ENCODE results near the gene PCDHGB5.
"Not testable (repeated sequence)": the region's sequence is repeated elsewhere in the genome, so short reads cannot be mapped to it uniquely, and the experiment has no call there.

The PCDHGB5 gene

GRCh38 chr5:141397756-141398551 lies at the start of gene PCDHGB5:
TSS of gene PCDHGB5 (plus strand) at chr5:141397947. CDS start at chr5:141398128, 181 bp downstream.
- peak; percentile 60 to 69 for ATAC-seq

GRCh38 chr5:141349917-141350619 lies 47.7 kb upstream of the PCDHGB5 start, which contains the start of gene PCDHGB1:
TSS of gene PCDHGB1 (plus strand) at chr5:141350099. CDS start at chr5:141350261, 162 bp downstream.
- no peak for ATAC-seq

GRCh38 chr5:141351591-141351990 lies 46.2 kb upstream of the PCDHGB5 start:
- no peak for ATAC-seq

- no peak for ATAC-seq
Observed at GRCh38 chr5:141354900-141355469, 42.8 kb upstream of the PCDHGB5 start, which contains the start of gene PCDHGA4. TSS of gene PCDHGA4 (plus strand) at chr5:141355021. CDS start at chr5:141355108, 87 bp downstream.

- no peak for ATAC-seq
Observed at GRCh38 chr5:141355641-141356040, 42.1 kb upstream of the PCDHGB5 start.

GRCh38 chr5:141356133-141356532 lies 41.6 kb upstream of the PCDHGB5 start:
- no peak for ATAC-seq

- no peak for ATAC-seq
Observed at GRCh38 chr5:141356950-141357349, 40.8 kb upstream of the PCDHGB5 start.

GRCh38 chr5:141359790-141360426 lies 37.8 kb upstream of the PCDHGB5 start, which contains the start of gene PCDHGB2:
TSS of gene PCDHGB2 (plus strand) at chr5:141359994. CDS start at chr5:141360136, 142 bp downstream.
- ATAC-seq: no peak

GRCh38 chr5:141360685-141361084 lies 37.1 kb upstream of the PCDHGB5 start:
- ATAC-seq: no peak

GRCh38 chr5:141362719-141363118 lies 35.0 kb upstream of the PCDHGB5 start:
- ATAC-seq: no peak

GRCh38 chr5:141363952-141364660 lies 33.6 kb upstream of the PCDHGB5 start, which contains the start of gene PCDHGA5:
TSS of gene PCDHGA5 (plus strand) at chr5:141364162. CDS start at chr5:141364331, 169 bp downstream.
- no peak for ATAC-seq

GRCh38 chr5:141366016-141366896 lies 31.5 kb upstream of the PCDHGB5 start:
- no peak for ATAC-seq

- ATAC-seq: peak; percentile 60 to 68
Observed at GRCh38 chr5:141369994-141370848, 27.5 kb upstream of the PCDHGB5 start, which contains the start of gene PCDHGB3. TSS of gene PCDHGB3 (plus strand) at chr5:141370242. CDS start at chr5:141370395, 153 bp downstream.

GRCh38 chr5:141371572-141372475 lies 25.9 kb upstream of the PCDHGB5 start:
- no peak for ATAC-seq

GRCh38 chr5:141373673-141374317 lies 24.0 kb upstream of the PCDHGB5 start, which contains the start of gene PCDHGA6:
TSS of gene PCDHGA6 (plus strand) at chr5:141373891. CDS start at chr5:141374084, 193 bp downstream.
- no peak for ATAC-seq

GRCh38 chr5:141374627-141375026 lies 23.1 kb upstream of the PCDHGB5 start:
- no peak for ATAC-seq

- ATAC-seq: not testable (repeated sequence)
Observed at GRCh38 chr5:141375444-141376155, 22.1 kb upstream of the PCDHGB5 start.
